ENCODE data around the gene COL25A1. TPM values are rescaled to one million over a fixed set of nuclear protein-coding genes. Genes with fewer than 3 reads are reported as not detected.
A peak's percentile ranks its signal among the peaks of the same experiment; 100 is the strongest.

COL25A1 gene
- polyA plus RNA-seq, 2 of the 4 experiments (the other 2 are of a cell fraction): not detected

DNA sequence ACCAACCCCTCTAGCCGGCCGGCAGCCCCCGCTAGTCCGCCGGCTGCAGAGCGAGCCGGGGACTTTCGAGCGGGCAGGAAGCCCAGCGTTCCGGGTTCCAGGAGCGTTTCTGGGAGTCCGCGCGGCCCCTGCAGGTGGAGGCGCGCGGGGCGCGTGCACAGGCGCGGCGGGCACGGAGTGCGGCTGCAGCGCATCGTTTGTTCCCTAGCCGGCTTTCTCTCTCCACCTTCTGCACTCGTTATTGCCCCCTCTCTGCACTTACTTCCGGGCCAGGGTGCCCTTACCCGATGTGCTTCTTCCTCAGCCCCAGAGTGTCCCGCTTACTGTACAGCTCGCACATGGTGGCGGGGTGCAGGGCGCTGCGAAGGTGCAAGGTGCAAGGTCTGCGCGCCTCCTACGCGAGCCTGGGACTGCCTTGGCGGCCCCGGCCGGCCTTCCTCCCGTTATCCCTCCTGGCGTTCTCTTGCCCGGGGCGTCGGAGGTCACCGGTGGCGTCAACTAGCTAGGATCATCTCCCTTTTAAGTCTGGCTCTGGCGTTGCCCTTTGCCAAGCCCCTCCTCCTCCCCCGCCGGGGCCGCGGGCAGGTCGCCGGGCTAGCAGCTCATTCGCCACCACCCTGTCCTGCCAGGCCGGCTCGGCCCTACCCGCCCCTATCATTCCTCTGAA, 539.8 kb downstream of the COL25A1 start, which contains the start of gene ETNPPL:
Gene ETNPPL, minus strand, starts transcription at position 495 of the 667 bp plus-strand sequence. Its CDS starts 155 bp downstream, at position 340.
- ATAC-seq (peak; percentile 81 to 88), DNase-seq (ENCODE audit: low read depth in 1 of 2, low spot score in 1 of 2) (peak in 1 of 2 experiments; percentile 2), FAIRE-seq (no peak)
- peak within 1 kb of the TSS in 1 of 2 experiments; percentile 34; a peak in 1 of 6 replicates for H3K27ac ChIP-seq
- peak within 1 kb of the TSS; percentile 52 for H3K4me3 ChIP-seq
- CTCF ChIA-PET: interaction anchor here (1.4 kb wide), 1 partner anchor 12 kb away, joined by 3 read pairs; no protein-coding TSS in a partner anchor
- POLR2A ChIA-PET: no interaction called here
- peak within 1 kb of the TSS; percentile 94 for H3K4me2 ChIP-seq
- H3K4me1 ChIP-seq: no peaks in the 10 kb centered on the region
- no peaks in the 10 kb centered on the region for H3K9me3 ChIP-seq
- WGBS (ENCODE audit: missing lambda C conversion rate): 3% methylated on average over 28 of the region's 61 CpGs
- TF ChIP-seq JUN (IDR thresholded peaks at IDR 0.05) (no peak), RNF2 (IDR thresholded peaks at IDR 0.05; ENCODE audit: borderline replicate concordance, low read depth) (0 out of 2 replicates have a peak, but pooled peaks have one; percentile 7)

Other genes with a start within 250 kb of the COL25A1 start
- 40.0 and 45.0 TPM in 2 replicates for gene SEC24B, start 131.2 kb upstream of the COL25A1 start, polyA plus RNA-seq (2011; rRNA removed)
- 13.8 to 14.5 TPM (median 13.9 TPM) in 3 replicates for gene SEC24B, start 131.2 kb upstream of the COL25A1 start, polyA plus RNA-seq (2017; fragmentation: RNase III; extraction: RNeasy Plus Mini Kit Qiagen cat#74134 plus additional on column Dnase treatment)